ENCODE results near the gene REN. TPM values are rescaled to one million over a fixed set of nuclear protein-coding genes. Genes with fewer than 3 reads are reported as not detected.

The REN gene
- total and polyA plus RNA-seq, 9 of the 15 experiments (the other 6 are each of a cell fraction or from before 2014, with no cell fraction given), result 1.7 to 9.9 (median 3.1) TPM

DNA sequence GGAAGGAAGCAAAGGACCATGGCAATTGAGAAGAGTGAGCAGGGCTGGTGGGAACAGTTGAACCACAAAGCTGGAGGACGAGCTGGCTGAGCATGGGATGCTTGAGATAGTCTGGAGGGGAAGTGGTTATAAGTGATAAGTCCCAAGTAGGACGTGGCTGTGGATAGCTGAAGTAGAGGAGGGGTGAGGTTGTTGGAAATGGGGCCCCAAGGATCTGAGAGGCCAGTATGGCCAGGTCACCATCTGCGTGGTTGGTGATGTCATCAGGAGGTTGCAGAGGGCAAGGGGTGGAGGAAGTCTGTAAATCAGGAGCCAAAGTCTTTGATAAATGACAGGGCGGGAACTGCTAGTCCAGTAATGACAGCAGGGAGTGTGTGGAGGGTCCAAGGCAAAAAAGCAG is 11.0 kb upstream of the REN start (continued):
- TF ChIP-seq, protein P1, sequence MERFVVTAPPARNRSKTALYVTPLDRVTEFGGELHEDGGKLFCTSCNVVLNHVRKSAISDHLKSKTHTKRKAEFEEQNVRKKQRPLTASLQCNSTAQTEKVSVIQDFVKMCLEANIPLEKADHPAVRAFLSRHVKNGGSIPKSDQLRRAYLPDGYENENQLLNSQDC (CRISPR knock-in tag; IDR thresholded peaks at IDR 0.05), result no peak
- TF ChIP-seq SOX6 (IDR thresholded peaks at IDR 0.05), result peak; percentile 73
- TF ChIP-seq SMARCC2 (IDR thresholded peaks at IDR 0.05; ENCODE audit: low read depth), result 0 out of 2 replicates have a peak, but pooled peaks have one; percentile 17
- 0 out of 2 replicates have a peak, but pooled peaks have one; percentile 34 for TF ChIP-seq TARDBP (IDR thresholded peaks at IDR 0.05)
- 0 out of 2 replicates have a peak, but pooled peaks have one; percentile 28 for TF ChIP-seq MEF2D (tag; conservative IDR thresholded peaks at IDR 0.05; ENCODE audit: low read depth)
- TF ChIP-seq KLF6 (CRISPR knock-in tag; IDR thresholded peaks at IDR 0.05; ENCODE audit: borderline replicate concordance), result peak; percentile 54; the same call in 1 of the 2 replicates
- TF ChIP-seq FOXK1 (CRISPR knock-in tag; IDR thresholded peaks at IDR 0.05; ENCODE audit: borderline replicate concordance), result 0 out of 2 replicates have a peak, but pooled peaks have one; percentile 64
- TF ChIP-seq, protein P2, sequence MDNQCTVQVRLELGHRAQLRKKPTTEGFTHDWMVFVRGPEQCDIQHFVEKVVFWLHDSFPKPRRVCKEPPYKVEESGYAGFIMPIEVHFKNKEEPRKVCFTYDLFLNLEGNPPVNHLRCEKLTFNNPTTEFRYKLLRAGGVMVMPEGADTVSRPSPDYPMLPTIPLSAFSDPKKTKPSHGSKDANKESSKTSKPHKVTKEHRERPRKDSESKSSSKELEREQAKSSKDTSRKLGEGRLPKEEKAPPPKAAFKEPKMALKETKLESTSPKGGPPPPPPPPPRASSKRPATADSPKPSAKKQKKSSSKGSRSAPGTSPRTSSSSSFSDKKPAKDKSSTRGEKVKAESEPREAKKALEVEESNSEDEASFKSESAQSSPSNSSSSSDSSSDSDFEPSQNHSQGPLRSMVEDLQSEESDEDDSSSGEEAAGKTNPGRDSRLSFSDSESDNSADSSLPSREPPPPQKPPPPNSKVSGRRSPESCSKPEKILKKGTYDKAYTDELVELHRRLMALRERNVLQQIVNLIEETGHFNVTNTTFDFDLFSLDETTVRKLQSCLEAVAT (IDR thresholded peaks at IDR 0.05), result peak in 1 of 2 experiments; percentile 43; a peak in 1 of 4 replicates
- TF ChIP-seq SRSF3 (IDR thresholded peaks at IDR 0.05; ENCODE audit: insufficient read depth, low read length), result no peak
- peak; percentile 57 for TF ChIP-seq GABPA (tag; conservative IDR thresholded peaks at IDR 0.05; ENCODE audit: low read depth)
- TF ChIP-seq, protein P3, sequence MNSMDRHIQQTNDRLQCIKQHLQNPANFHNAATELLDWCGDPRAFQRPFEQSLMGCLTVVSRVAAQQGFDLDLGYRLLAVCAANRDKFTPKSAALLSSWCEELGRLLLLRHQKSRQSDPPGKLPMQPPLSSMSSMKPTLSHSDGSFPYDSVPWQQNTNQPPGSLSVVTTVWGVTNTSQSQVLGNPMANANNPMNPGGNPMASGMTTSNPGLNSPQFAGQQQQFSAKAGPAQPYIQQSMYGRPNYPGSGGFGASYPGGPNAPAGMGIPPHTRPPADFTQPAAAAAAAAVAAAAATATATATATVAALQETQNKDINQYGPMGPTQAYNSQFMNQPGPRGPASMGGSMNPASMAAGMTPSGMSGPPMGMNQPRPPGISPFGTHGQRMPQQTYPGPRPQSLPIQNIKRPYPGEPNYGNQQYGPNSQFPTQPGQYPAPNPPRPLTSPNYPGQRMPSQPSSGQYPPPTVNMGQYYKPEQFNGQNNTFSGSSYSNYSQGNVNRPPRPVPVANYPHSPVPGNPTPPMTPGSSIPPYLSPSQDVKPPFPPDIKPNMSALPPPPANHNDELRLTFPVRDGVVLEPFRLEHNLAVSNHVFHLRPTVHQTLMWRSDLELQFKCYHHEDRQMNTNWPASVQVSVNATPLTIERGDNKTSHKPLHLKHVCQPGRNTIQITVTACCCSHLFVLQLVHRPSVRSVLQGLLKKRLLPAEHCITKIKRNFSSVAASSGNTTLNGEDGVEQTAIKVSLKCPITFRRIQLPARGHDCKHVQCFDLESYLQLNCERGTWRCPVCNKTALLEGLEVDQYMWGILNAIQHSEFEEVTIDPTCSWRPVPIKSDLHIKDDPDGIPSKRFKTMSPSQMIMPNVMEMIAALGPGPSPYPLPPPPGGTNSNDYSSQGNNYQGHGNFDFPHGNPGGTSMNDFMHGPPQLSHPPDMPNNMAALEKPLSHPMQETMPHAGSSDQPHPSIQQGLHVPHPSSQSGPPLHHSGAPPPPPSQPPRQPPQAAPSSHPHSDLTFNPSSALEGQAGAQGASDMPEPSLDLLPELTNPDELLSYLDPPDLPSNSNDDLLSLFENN (IDR thresholded peaks at IDR 0.05; ENCODE audit: low read depth in 2 of 2, low read length in 2 of 2), result 0 out of 4 replicates have a peak, but pooled peaks of 1 of the 2 experiments have one; percentile 46
- TF ChIP-seq CBFA2T2 (conservative IDR thresholded peaks at IDR 0.05), result peak; percentile 88
- TF ChIP-seq, protein P4, sequence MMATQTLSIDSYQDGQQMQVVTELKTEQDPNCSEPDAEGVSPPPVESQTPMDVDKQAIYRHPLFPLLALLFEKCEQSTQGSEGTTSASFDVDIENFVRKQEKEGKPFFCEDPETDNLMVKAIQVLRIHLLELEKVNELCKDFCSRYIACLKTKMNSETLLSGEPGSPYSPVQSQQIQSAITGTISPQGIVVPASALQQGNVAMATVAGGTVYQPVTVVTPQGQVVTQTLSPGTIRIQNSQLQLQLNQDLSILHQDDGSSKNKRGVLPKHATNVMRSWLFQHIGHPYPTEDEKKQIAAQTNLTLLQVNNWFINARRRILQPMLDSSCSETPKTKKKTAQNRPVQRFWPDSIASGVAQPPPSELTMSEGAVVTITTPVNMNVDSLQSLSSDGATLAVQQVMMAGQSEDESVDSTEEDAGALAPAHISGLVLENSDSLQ (IDR thresholded peaks at IDR 0.05), result peak; percentile 94
- no peak for TF ChIP-seq ILF3 (IDR thresholded peaks at IDR 0.05; ENCODE audit: borderline replicate concordance)
- TF ChIP-seq ZNF444 (CRISPR knock-in tag; IDR thresholded peaks at IDR 0.05), result no peak
- peak; percentile 95 for TF ChIP-seq E2F3 (CRISPR knock-in tag; IDR thresholded peaks at IDR 0.05)
- TF ChIP-seq MEIS2 (IDR thresholded peaks at IDR 0.05; ENCODE audit: partially characterized antibody), result peak; percentile 94
- TF ChIP-seq TAL1 (IDR thresholded peaks at IDR 0.05), result peak; percentile 83
- TF ChIP-seq C11orf30 (IDR thresholded peaks at IDR 0.05; ENCODE audit: low read depth), result no peak
- TF ChIP-seq CTBP1 (IDR thresholded peaks at IDR 0.05; ENCODE audit: borderline replicate concordance), result peak; percentile 86
- TF ChIP-seq RBFOX2 (IDR thresholded peaks at IDR 0.05; ENCODE audit: low read depth, low read length), result no peak
- peak; percentile 25; the same call in 1 of the 2 replicates for TF ChIP-seq KLF1 (tag; IDR thresholded peaks at IDR 0.05)

Measured in K562 (cell line).